HCT116 (cell line): ENCODE measurements around the gene ZCCHC24. TPM values are rescaled to one million over a fixed set of nuclear protein-coding genes. Genes with fewer than 3 reads are reported as not detected.

ENCODE experiments used
- ATAC-seq: fragments of 200-7000 bp; cut with Tn5 transposase; 2 replicates; pipeline ENCODE4 v1.9.1; 2020; ENCODE audit warnings: mild to moderate bottlenecking, moderate library complexity
- BruUV-seq: library from RNA; stranded (reverse); fragments of 400-500 nt; replicated peaks from 2 replicates; lab custom pipeline; 2021; lab: Mats Ljungman, UMichigan
- CTCF ChIA-PET: fragments of 300-600 bp; sonication (Branson Sonifier 250); formaldehyde crosslinking; loops from one replicate; lab custom pipeline; 2021; ENCODE audit warnings: antibody characterized with exemption; lab: Charles Lee
- POLR2A ChIA-PET: fragments of 300-600, 350-600 bp; sonication (Branson Sonifier 250); formaldehyde crosslinking; loops from one replicate; lab custom pipeline; 2021; ENCODE audit warnings: antibody characterized with exemption; lab: Charles Lee
- RAD21 ChIA-PET, 2 experiments: fragments of 300-600 bp; sonication (Branson Sonifier 250); formaldehyde crosslinking; loops; one replicate each; lab custom pipeline; 2023; ENCODE audit warnings: low total read pairs in 2 of 2; ENCODE audit not compliant: uncharacterized antibody in 2 of 2, unreplicated experiment in 2 of 2, low non-redundant PET in 1 of 2; lab: Charles Lee
- DNase-seq: peaks from one replicate; pipeline ENCODE4 v3.0.0-alpha.2; 2010; ENCODE audit warnings: low read depth, low spot score
- H2AFZ ChIP-seq: fragments of 200-600 bp; shearing (Covaris generic), sonication (generic); 2 replicates; pipeline ENCODE4 v1.6.1; 2017; ENCODE audit warnings: low read depth, mixed run types, mixed read lengths, antibody characterized with exemption, low read length; ENCODE audit not compliant: poor library complexity, severe bottlenecking
- H3K27ac ChIP-seq: 2 replicates; pipeline ENCODE4 v1.5.1; 2012; ENCODE audit warnings: low read depth, low read length
- H3K27me3 ChIP-seq: fragments of 200-600 bp; sonication (generic); 2 replicates; pipeline ENCODE4 v1.6.1; 2016; ENCODE audit warnings: mixed run types, low read length, mixed read lengths; ENCODE audit not compliant: insufficient read depth
- H3K36me3 ChIP-seq, 2 experiments: fragments of 200-500 bp in 1 of 2; fragments of 200-600 bp in 1 of 2; sonication (Bioruptor generic) in 1 of 2; sonication (generic) in 1 of 2; 2 replicates each; pipeline versions ENCODE4 v1.5.1 to v1.6.1; 2014 to 2016; ENCODE audit warnings: low read length in 2 of 2, inconsistent platforms in 1 of 2, mixed read lengths in 1 of 2, mixed run types in 1 of 2; ENCODE audit not compliant: insufficient read depth in 2 of 2, control insufficient read depth in 1 of 2
- H3K4me1 ChIP-seq, 2 experiments: fragments of 200-600 bp in 1 of 2; sonication (generic) in 1 of 2; 2 replicates each; pipeline versions ENCODE4 v1.5.1 to v1.6.1; 2012 to 2017; ENCODE audit warnings: low read length in 2 of 2, inconsistent platforms in 1 of 2, mild to moderate bottlenecking in 1 of 2, mixed read lengths in 1 of 2, mixed run types in 1 of 2, moderate library complexity in 1 of 2; ENCODE audit not compliant: insufficient read depth in 2 of 2, control insufficient read depth in 1 of 2
- H3K4me2 ChIP-seq: fragments of 200-600 bp; sonication (generic); 2 replicates; pipeline ENCODE4 v1.6.1; 2017; ENCODE audit warnings: mixed run types, low read length, mixed read lengths
- H3K4me3 ChIP-seq, 2 experiments: fragments of 200-600 bp in 1 of 2; sonication (generic) in 1 of 2; replicated peaks in 1 of 2; 2 replicates each; pipeline ENCODE4 v1.5.1; 2011 to 2016; ENCODE audit warnings: low read length in 2 of 2, control low read depth in 1 of 2, low read depth in 1 of 2, mild to moderate bottlenecking in 1 of 2, mixed read lengths in 1 of 2, mixed run types in 1 of 2
- H3K79me2 ChIP-seq: fragments of 200-600 bp; sonication (generic); 2 replicates; pipeline ENCODE4 v1.6.1; 2017; ENCODE audit warnings: mild to moderate bottlenecking, mixed run types, low read length, moderate library complexity, mixed read lengths; ENCODE audit not compliant: insufficient read depth
- H3K9ac ChIP-seq: fragments of 200-600 bp; sonication (generic); 2 replicates; pipeline ENCODE4 v1.6.1; 2016; ENCODE audit warnings: low read length, mixed read lengths
- H3K9me2 ChIP-seq: fragments of 200-600 bp; sonication (generic), shearing (Covaris generic); 2 replicates; pipeline ENCODE4 v1.6.1; 2017; ENCODE audit warnings: mixed run types, mild to moderate bottlenecking, moderate library complexity; ENCODE audit not compliant: insufficient read depth
- H3K9me3 ChIP-seq, 2 experiments: fragments of 200-500 bp in 1 of 2; fragments of 200-600 bp in 1 of 2; sonication (Bioruptor generic) in 1 of 2; sonication (generic) in 1 of 2; 2 replicates each; pipeline ENCODE4 v1.6.1; 2014 to 2017; ENCODE audit warnings: low read length in 2 of 2, mixed read lengths in 2 of 2, inconsistent platforms in 1 of 2, low read depth in 1 of 2, mild to moderate bottlenecking in 1 of 2, mixed run types in 1 of 2, moderate library complexity in 1 of 2; ENCODE audit not compliant: control insufficient read depth in 1 of 2, insufficient read depth in 1 of 2
- H4K20me1 ChIP-seq: fragments of 200-600 bp; sonication (generic), shearing (Covaris generic); 2 replicates; pipeline ENCODE4 v1.6.1; 2017; ENCODE audit warnings: mixed run types, mild to moderate bottlenecking, moderate library complexity; ENCODE audit not compliant: insufficient read depth
- CBX3 ChIP-seq: IDR thresholded peaks from 2 replicates; pipeline ENCODE4 v1.6.1; 2012; ENCODE audit warnings: low read depth
- CEBPB ChIP-seq: IDR thresholded peaks from 2 replicates; pipeline ENCODE4 v1.6.1; 2012; ENCODE audit warnings: low read depth
- POLR2AphosphoS5 ChIP-seq: IDR thresholded peaks from 2 replicates; pipeline ENCODE4 v1.6.1; 2011; ENCODE audit warnings: mild to moderate bottlenecking, low read depth, low read length, moderate library complexity
- SP1 ChIP-seq: IDR thresholded peaks from 2 replicates; pipeline ENCODE4 v1.6.1; 2012; ENCODE audit warnings: low read depth
- YY1 ChIP-seq: IDR thresholded peaks from 2 replicates; pipeline ENCODE4 v1.6.1; 2011; ENCODE audit warnings: low read length, low read depth, moderate library complexity, mild to moderate bottlenecking; ENCODE audit not compliant: insufficient replicate concordance; ENCODE audit errors: extremely low read depth
- intact Hi-C: fragments of 100-400 bp; cut with micrococcal nuclease; formaldehyde crosslinking; loops from 2 replicates; pipeline ENCODE4 v1.10.0; 2022
- total RNA-seq: library from RNA; stranded (reverse); gene quantifications from one replicate; pipeline ENCODE4 v1.2.1, GENCODE V29; 2021; ENCODE audit not compliant: unreplicated experiment
- TF ChIP-seq, protein P1 (sequence below): IDR thresholded peaks from 2 replicates; pipeline ENCODE4 v1.6.1; 2011; ENCODE audit warnings: mild to moderate bottlenecking, low read length, moderate library complexity; ENCODE audit not compliant: insufficient replicate concordance; ENCODE audit errors: extremely low read depth
- TF ChIP-seq, protein P2 (sequence below): IDR thresholded peaks from 2 replicates; pipeline ENCODE4 v1.6.1; 2012; ENCODE audit warnings: low read depth

The ZCCHC24 gene
- total RNA-seq, 1 experiment from 2014 or later, result 7.0 TPM

DNA sequence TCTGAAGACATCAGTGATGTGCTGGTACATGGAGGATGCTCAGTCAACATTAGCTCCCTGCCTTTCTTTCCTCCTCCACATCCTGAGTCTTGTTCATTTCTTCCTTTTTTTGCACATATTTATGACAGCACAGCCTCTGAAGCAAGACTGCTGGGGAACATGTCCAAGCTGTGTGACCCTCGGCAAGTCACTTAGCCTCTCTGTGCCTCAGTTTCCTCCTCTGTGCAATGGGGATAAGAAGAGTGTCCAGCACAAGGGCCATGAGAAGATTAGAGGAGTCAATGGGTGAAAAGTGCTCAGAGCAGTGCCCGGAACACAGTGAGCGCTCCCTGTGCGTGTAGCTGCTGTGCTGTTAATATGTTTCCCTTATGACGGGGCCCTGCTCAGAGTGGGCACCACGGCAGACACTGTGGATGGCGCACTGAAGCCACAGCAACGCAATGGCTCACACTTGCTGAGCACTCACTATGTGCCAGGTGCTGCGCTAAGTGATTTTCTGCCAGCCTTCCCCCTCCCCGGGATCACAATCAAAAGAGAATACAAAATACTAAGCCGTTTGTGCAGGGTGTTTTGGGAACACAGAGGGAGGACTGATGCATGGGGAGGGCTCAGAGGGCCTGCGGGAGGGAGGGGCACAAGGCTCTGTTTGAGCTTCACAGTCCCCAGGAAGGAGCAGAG lies 28.7 kb downstream of the ZCCHC24 start:
- H3K27me3 ChIP-seq, result no peaks in the 10 kb centered on the region
- no peaks in the 10 kb centered on the region; a peak in 1 of 4 replicates for H3K36me3 ChIP-seq
- no peaks in the 10 kb centered on the region for H4K20me1 ChIP-seq
- H3K9ac ChIP-seq, result no peak overlapping the region
- H2AFZ ChIP-seq, result no peak overlapping the region
- H3K9me3 ChIP-seq, result no peaks in the 10 kb centered on the region
- RAD21 ChIA-PET, result no interaction called here
- no peak for TF ChIP-seq CBX3
- TF ChIP-seq YY1, result no peak
- TF ChIP-seq CEBPB, result no peak
- no peak for TF ChIP-seq SP1
- TF ChIP-seq, protein P1, sequence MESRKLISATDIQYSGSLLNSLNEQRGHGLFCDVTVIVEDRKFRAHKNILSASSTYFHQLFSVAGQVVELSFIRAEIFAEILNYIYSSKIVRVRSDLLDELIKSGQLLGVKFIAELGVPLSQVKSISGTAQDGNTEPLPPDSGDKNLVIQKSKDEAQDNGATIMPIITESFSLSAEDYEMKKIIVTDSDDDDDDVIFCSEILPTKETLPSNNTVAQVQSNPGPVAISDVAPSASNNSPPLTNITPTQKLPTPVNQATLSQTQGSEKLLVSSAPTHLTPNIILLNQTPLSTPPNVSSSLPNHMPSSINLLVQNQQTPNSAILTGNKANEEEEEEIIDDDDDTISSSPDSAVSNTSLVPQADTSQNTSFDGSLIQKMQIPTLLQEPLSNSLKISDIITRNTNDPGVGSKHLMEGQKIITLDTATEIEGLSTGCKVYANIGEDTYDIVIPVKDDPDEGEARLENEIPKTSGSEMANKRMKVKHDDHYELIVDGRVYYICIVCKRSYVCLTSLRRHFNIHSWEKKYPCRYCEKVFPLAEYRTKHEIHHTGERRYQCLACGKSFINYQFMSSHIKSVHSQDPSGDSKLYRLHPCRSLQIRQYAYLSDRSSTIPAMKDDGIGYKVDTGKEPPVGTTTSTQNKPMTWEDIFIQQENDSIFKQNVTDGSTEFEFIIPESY, result no peak
- no peak for TF ChIP-seq POLR2AphosphoS5
- TF ChIP-seq, protein P2, sequence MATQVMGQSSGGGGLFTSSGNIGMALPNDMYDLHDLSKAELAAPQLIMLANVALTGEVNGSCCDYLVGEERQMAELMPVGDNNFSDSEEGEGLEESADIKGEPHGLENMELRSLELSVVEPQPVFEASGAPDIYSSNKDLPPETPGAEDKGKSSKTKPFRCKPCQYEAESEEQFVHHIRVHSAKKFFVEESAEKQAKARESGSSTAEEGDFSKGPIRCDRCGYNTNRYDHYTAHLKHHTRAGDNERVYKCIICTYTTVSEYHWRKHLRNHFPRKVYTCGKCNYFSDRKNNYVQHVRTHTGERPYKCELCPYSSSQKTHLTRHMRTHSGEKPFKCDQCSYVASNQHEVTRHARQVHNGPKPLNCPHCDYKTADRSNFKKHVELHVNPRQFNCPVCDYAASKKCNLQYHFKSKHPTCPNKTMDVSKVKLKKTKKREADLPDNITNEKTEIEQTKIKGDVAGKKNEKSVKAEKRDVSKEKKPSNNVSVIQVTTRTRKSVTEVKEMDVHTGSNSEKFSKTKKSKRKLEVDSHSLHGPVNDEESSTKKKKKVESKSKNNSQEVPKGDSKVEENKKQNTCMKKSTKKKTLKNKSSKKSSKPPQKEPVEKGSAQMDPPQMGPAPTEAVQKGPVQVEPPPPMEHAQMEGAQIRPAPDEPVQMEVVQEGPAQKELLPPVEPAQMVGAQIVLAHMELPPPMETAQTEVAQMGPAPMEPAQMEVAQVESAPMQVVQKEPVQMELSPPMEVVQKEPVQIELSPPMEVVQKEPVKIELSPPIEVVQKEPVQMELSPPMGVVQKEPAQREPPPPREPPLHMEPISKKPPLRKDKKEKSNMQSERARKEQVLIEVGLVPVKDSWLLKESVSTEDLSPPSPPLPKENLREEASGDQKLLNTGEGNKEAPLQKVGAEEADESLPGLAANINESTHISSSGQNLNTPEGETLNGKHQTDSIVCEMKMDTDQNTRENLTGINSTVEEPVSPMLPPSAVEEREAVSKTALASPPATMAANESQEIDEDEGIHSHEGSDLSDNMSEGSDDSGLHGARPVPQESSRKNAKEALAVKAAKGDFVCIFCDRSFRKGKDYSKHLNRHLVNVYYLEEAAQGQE, result no peak
- no peaks in the 10 kb centered on the region for H3K4me1 ChIP-seq
- DNase-seq, result no peak
- BruUV-seq, result no TSS peak
- POLR2A ChIA-PET, result no interaction called here
- CTCF ChIA-PET, result no interaction called here
- no peaks in the 10 kb centered on the region for H3K79me2 ChIP-seq
- no peak overlapping the region for H3K4me2 ChIP-seq
- intact Hi-C loops, result no loop called here
- no peak overlapping the region for H3K4me3 ChIP-seq
- H3K9me2 ChIP-seq, result no peaks in the 10 kb centered on the region
- H3K27ac ChIP-seq, result no peak overlapping the region
- ATAC-seq, result no peak
